DMS 273 (cell line): ENCODE data around the gene ZSWIM2.
"Not testable (repeated sequence)": the region's sequence is repeated elsewhere in the genome, so short reads cannot be mapped to it uniquely, and the experiment has no call there.

ENCODE experiments used
- DNase-seq: peaks from one replicate; lab custom pipeline; 2025; ENCODE audit not compliant: unreplicated experiment; lab: John Stamatoyannopoulos, UW

Gene ZSWIM2

GRCh38 chr2:186842373-186842772 is 6.6 kb downstream of the ZSWIM2 start:
- DNase-seq = no peak

GRCh38 chr2:186841940-186842339 is 7.0 kb downstream of the ZSWIM2 start:
- DNase-seq = no peak

GRCh38 chr2:186835628-186836027 is 13.3 kb downstream of the ZSWIM2 start:
- DNase-seq = no peak

GRCh38 chr2:186827862-186828492 is 21.0 kb downstream of the ZSWIM2 start:
- DNase-seq = no peak

GRCh38 chr2:186827411-186827810 is 21.6 kb downstream of the ZSWIM2 start:
- DNase-seq = no peak

- peak; percentile 59 for DNase-seq
Observed at GRCh38 chr2:186822323-186822722, 26.6 kb downstream of the ZSWIM2 start.

- no peak for DNase-seq
Observed at GRCh38 chr2:186820303-186820702, 28.7 kb downstream of the ZSWIM2 start.

DNA sequence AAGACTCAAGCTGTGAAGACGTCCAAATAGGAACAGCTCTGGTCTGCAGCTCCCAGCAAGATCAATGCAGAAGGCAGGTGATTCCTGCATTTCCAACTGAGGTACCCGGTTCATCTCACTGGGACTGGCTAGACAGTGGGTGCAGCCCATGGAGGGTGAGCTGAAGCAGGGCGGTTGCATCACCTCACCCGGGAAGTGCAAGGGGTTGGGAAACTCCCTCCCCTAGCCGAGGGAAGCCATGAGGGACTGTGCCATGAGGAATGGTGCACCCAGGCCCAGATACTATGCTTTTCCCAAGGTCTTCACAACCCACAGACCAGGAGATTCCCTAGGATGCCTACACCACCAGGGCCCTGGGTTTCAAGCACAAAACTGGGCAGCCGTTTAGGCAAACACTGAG is 37.2 kb downstream of the ZSWIM2 start:
- DNase-seq = not testable (repeated sequence)

DNA sequence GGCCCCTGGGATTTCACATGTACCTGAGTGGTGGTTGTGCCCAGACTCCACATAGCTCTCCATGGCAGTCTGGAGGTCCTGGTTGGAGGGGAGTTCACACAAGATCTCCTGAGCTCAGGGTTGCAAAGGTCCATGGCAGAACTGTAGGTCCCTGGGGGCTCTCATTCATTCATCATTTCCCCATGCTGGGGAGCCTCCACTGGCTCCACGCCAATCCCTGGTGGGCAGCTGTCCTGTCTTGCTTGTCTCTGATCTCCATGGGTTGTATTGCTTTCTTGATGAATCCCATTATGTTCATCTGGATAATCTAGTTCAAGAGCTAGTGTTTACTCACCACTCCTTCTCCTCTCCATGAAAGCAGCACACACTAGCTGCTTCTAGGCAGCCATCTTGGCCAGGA is 42.4 kb downstream of the ZSWIM2 start:
- DNase-seq = no peak

DNA sequence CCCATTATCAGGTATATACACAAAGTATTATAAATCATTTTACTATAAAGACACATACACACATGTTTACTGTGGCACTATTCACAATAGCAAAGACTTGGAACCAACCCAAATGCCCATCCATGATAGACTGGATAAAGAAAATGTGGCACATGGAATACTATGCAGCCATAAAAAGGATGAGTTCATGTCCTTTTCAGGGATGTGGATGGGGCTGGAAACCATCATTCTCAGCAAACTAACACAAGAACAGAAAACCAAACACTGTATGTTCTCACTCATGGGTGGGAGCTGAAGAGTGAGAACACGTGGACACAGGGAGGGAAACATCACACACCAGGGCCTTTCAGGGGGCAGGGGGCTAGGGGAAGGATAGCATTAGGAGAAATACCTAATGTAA is 50.4 kb downstream of the ZSWIM2 start:
- DNase-seq = not testable (repeated sequence)

GRCh38 chr2:186784930-186785329 is 64.0 kb downstream of the ZSWIM2 start:
- no peak for DNase-seq

- DNase-seq = no peak
Observed at GRCh38 chr2:186783254-186783653, 65.7 kb downstream of the ZSWIM2 start.

DNA sequence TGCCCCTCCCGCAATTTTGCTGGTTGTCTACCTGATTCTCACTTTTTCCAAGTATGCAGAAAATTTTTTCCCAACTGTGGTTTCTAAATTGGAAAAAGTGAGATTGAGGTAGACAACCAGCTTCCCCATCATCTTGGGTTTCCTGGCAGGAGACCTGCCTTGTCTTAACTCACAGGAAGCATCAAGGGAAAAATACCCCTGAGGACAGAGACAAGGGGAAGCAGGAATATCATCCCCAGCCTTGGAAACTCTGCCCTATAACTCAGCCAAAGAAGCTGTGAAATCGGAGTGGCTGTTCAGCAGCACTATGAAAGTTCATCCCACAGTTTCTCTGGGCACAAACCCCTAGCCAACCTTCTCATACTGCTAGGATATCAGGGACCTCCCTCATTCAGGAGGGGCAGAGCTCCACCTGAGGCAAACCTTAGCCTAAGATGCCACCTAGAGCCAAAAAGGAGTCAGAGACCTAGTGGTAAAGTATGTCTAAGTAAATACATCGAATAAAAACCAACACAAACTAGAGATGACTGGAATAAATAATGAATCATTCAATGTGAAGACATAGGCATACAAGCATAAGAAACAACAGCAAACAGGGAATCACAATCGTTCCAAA is 68.2 kb downstream of the ZSWIM2 start:
- DNase-seq = peak; percentile 61
